Right cardiac atrium (tissue), 5 donors: ENCODE results near the gene CDA. TPM values are rescaled to one million over a fixed set of nuclear protein-coding genes. Genes with fewer than 3 reads are reported as not detected.
"Not testable (repeated sequence)": the region's sequence is repeated elsewhere in the genome, so short reads cannot be mapped to it uniquely, and the experiment has no call there.

Experiments used
- ATAC-seq, 2 donors: fragments of 200-7000 bp; cut with Tn5 transposase; one replicate each; pipeline versions ENCODE4 v1.8.0 to v1.9.1; 2020; ENCODE audit warnings: moderate library complexity in 2 of 2, mild to moderate bottlenecking in 1 of 2
- DNase-seq, 3 donors: peaks; one replicate each; pipeline ENCODE4 v3.0.0-alpha.2; 2020
- H3K27ac ChIP-seq: one replicate; pipeline ENCODE4 v1.5.1; 2013; ENCODE audit warnings: mild to moderate bottlenecking, low read length, control low read depth, moderate library complexity
- H3K27me3 ChIP-seq: one replicate; pipeline ENCODE4 v1.6.1; 2013; ENCODE audit not compliant: control insufficient read depth, insufficient read depth
- H3K4me1 ChIP-seq: one replicate; pipeline ENCODE4 v1.6.1; 2013; ENCODE audit warnings: low read length; ENCODE audit not compliant: control insufficient read depth, insufficient read depth
- H3K4me3 ChIP-seq: one replicate; pipeline ENCODE4 v1.5.1; 2013; ENCODE audit warnings: low read length, control low read depth
- H3K9me3 ChIP-seq: one replicate; pipeline ENCODE4 v1.6.1; 2013; ENCODE audit warnings: low read length; ENCODE audit not compliant: control insufficient read depth
- WGBS: extraction: QIAGEN DNeasy Blood & Tissue Kit; methylation state at CpG from one replicate; pipeline ENCODE4 v1.1.7; 2013; 5-methylcytosine and 5-hydroxymethylcytosine counted together
- intact Hi-C, 4 donors: fragments of 100-400 bp; cut with DNase I; formaldehyde crosslinking; loops; one replicate each; pipeline versions ENCODE4 v1.11.0 to v1.14.0; 2022 to 2023
- polyA plus RNA-seq: library from polyadenylated mRNA; stranded (reverse); fragments of 200-250 nt; gene quantifications from one replicate; pipeline ENCODE4 v1.2.3, GENCODE V29; 2013
- total RNA-seq, 4 donors: library from RNA; stranded (reverse); fragmentation: NEBNext Ultra II Directional; extraction: Animal tissue kit (Norgen Biotek cat#: 25700); gene quantifications; one replicate each; pipeline ENCODE4 v1.2.1, GENCODE V29; 2021
- donor health status: healthy with polysubstance abuse.
- donor health status: DM: no; HTN: yes; CAD: no.
- donor health status: DM: no; HTN: no; CAD: no.
- donor health status: DM: no; HTN: yes; CAD: no; lungs with severe emphysema.
- donor health status: DM: yes; HTN: yes; CAD: no.

The CDA gene
- total and polyA plus RNA-seq, 5 donors, result 2.2 to 6.7 (median 2.5) TPM

DNA sequence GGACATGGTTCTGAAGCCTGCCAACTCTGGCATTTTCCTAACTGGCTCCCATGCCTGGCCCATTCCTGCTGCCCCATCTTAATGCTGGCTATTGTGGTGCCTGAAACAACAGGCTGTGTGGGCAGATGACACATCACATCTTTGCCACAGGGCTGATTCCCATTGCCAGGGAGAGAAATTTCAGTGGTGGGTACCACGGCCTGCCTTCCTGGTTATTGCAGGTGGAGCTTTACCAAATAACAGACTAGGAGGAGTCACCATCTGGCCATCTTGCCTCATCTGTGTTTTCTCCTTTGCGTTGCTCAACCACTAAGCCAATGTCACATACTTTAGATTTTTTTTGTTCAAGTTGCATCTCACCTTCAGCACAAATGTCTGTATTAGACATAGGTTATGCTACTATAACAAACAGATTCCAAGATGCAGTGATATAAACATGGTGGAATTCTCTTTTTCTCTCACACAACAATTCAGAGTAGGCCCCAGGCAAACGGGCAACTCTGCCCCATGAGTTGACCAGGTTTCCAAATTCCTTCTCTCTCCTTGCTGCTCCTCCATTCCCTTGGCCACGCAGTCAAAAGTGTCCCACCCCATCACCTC is 14.1 kb downstream of the CDA start:
- H3K4me3 ChIP-seq, result no peak overlapping the region
- ATAC-seq (no peak), DNase-seq (no peak)
- 93% methylated on average over 4 of the region's 4 CpGs for WGBS
- intact Hi-C loops, result no loop called here
- H3K27ac ChIP-seq, result no peak overlapping the region
- no peaks in the 10 kb centered on the region for H3K27me3 ChIP-seq
- H3K4me1 ChIP-seq, result no peaks in the 10 kb centered on the region
- no peaks in the 10 kb centered on the region for H3K9me3 ChIP-seq

- H3K9me3 ChIP-seq, result no peaks in the 10 kb centered on the region
- 88% methylated on average over 9 of the region's 9 CpGs for WGBS
- ATAC-seq (no peak), DNase-seq (no peak)
- intact Hi-C loops, result no loop called here
- H3K27ac ChIP-seq, result no peak overlapping the region
- no peaks in the 10 kb centered on the region for H3K27me3 ChIP-seq
- H3K4me3 ChIP-seq, result no peak overlapping the region
- no peaks in the 10 kb centered on the region for H3K4me1 ChIP-seq
These were observed 14.9 kb downstream of the CDA start for GRCh38 chr1:20603504-20604464.

DNA sequence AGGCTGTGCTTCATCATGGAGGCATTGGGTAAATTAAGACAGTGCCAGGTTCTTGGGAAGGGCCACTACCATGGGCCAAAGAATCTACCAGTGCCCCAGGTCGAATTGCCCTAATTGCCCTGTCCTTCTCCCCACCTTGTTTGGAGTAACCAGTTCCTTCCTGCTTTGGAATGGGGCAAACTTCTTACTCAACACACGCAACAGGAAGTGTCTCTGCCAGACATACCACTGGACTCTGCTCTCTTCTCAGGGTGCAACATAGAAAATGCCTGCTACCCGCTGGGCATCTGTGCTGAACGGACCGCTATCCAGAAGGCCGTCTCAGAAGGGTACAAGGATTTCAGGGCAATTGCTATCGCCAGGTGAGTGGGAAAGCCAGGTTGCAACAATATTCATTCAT is 15.8 kb downstream of the CDA start:
- DNase-seq, result no peak
- no peaks in the 10 kb centered on the region for H3K27me3 ChIP-seq
- ATAC-seq, result no peak
- H3K4me1 ChIP-seq, result no peaks in the 10 kb centered on the region
- no peak overlapping the region for H3K27ac ChIP-seq
- no peak overlapping the region for H3K4me3 ChIP-seq
- intact Hi-C loops, result no loop called here
- WGBS, result 85% methylated on average over 7 of the region's 7 CpGs
- H3K9me3 ChIP-seq, result no peaks in the 10 kb centered on the region

- ATAC-seq, result peak in 1 of 2 donors; percentile 70
- 68% methylated on average over 6 of the region's 7 CpGs for WGBS
- intact Hi-C loops, DNase-seq, H3K27me3 ChIP-seq, H3K4me3 ChIP-seq, H3K9me3 ChIP-seq, H3K4me1 ChIP-seq: not testable (repeated sequence)
- H3K27ac ChIP-seq, result peak overlapping the region; percentile 30
These were observed 18.1 kb downstream of the CDA start for GRCh38 chr1:20606801-20607570.

DNA sequence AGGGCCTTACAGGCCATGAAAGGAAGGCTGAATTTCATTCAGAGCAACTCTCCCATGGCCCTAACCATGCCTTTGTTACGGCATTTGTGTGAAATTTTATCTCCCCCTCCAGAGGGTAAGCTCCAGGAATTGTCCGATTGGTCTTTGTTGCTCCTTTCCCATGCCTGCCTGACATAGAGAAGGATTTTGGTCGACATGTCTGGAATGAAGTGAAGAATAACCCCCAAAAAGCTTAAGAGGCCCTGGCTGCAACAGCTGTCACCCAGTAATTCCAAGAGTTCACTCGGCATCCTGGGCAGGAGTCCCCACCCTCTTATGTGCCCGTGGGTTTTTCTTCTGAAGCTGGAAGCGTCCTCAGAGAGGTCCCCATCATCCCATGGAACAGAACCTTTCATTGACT is 20.6 kb downstream of the CDA start:
- DNase-seq (no peak), ATAC-seq (no peak)
- Histone ChIP-seq H3K27me3 (no peaks in the 10 kb centered on the region), H3K4me1 (no peaks in the 10 kb centered on the region), H3K27ac (no peak overlapping the region), H3K9me3 (no peaks in the 10 kb centered on the region), H3K4me3 (no peak overlapping the region)
- intact Hi-C loops, result no loop called here
- 86% methylated on average over 6 of the region's 6 CpGs for WGBS

- Histone ChIP-seq H3K27me3 (no peaks in the 10 kb centered on the region), H3K9me3 (no peaks in the 10 kb centered on the region), H3K4me1 (no peaks in the 10 kb centered on the region), H3K27ac (no peak overlapping the region), H3K4me3 (no peak overlapping the region)
- intact Hi-C loops, result no loop called here
- DNase-seq (no peak), ATAC-seq (no peak)
- WGBS, result 96% methylated on average over 2 of the region's 2 CpGs
These were observed 22.1 kb downstream of the CDA start for GRCh38 chr1:20610970-20611369.

DNA sequence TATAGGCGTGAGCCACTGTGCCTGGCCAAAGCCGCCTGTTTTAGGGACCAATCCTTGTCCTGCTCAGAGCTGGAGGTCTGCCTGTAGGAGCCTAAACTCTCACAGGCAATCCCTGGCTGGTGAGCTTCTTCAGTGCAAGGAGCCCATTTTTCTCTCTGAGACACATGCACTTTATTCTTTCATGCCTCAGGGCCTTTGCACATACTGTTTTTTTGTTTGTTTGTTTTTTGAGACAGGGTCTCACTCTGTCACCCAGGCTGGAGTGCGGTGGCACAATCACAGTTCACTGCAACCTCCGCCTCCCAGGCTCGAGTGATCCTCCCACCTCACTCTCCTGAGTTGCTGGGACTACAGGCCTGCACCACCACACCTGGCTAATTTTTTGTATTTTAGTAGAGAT is 22.8 kb downstream of the CDA start:
- Histone ChIP-seq H3K27ac (no peak overlapping the region), H3K9me3 (no peaks in the 10 kb centered on the region), H3K27me3 (no peaks in the 10 kb centered on the region), H3K4me3 (no peak overlapping the region), H3K4me1 (no peaks in the 10 kb centered on the region)
- no peak for DNase-seq
- no peak for ATAC-seq
- intact Hi-C loops, result no loop called here
- WGBS, result 96% methylated on average over 5 of the region's 5 CpGs

DNA sequence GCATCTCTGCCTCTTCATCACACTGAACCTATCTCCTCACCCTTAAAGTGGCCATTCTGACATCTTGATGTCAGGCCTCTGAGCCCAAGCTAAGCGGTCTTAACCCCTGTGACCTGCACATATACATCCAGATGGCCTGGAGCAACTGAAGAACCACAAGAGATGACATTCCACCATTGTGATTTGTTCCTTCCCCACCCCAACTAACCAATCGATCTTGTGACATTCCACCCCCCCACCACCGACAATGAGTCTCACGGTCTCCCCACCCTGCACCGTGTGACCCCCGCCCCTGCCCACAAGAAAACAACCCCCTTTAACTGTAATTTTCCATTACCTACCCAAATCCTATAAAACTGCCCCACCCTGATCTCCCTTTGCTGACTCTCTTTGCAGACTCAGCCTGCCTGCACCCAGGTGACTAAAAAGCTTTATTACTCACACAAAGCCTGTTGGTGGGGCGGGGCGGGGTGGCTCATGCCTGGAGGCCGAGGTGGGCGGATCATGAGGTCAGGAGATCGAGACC is 23.4 kb downstream of the CDA start:
- Histone ChIP-seq H3K27me3 (no peaks in the 10 kb centered on the region), H3K27ac (no peak overlapping the region), H3K9me3 (no peaks in the 10 kb centered on the region), H3K4me1 (no peaks in the 10 kb centered on the region), H3K4me3 (no peak overlapping the region)
- 86% methylated on average over 11 of the region's 11 CpGs for WGBS
- DNase-seq, result no peak
- intact Hi-C loops, result no loop called here
- ATAC-seq, result no peak

GRCh38 chr1:20614131-20614579 is 25.3 kb downstream of the CDA start:
- Histone ChIP-seq H3K4me1 (no peaks in the 10 kb centered on the region), H3K27ac (peak overlapping the region; percentile 26), H3K4me3 (no peak overlapping the region), H3K27me3 (no peaks in the 10 kb centered on the region), H3K9me3 (no peaks in the 10 kb centered on the region)
- no peak for ATAC-seq
- intact Hi-C loops, result no loop called here
- 72% methylated on average over 3 of the region's 3 CpGs for WGBS
- DNase-seq, result no peak

GRCh38 chr1:20615946-20616846 is 27.3 kb downstream of the CDA start:
- intact Hi-C loops, result no loop called here
- peak overlapping the region; percentile 1 for H3K27ac ChIP-seq
- DNase-seq (peak; percentile 50 to 79 (median 76)), ATAC-seq (peak; percentile 67 to 77)
- H3K4me3 ChIP-seq, result no peak overlapping the region
- WGBS, result 33% methylated on average over 20 of the region's 20 CpGs
- H3K9me3 ChIP-seq, result no peaks in the 10 kb centered on the region
- no peaks in the 10 kb centered on the region for H3K4me1 ChIP-seq
- H3K27me3 ChIP-seq, result no peaks in the 10 kb centered on the region
